ENCODE measurements around the gene RTL3. TPM values are rescaled to one million over a fixed set of nuclear protein-coding genes. Genes with fewer than 3 reads are reported as not detected.
"Not testable (repeated sequence)": the region's sequence is repeated elsewhere in the genome, so short reads cannot be mapped to it uniquely, and the experiment has no call there.

Gene RTL3, protein sequence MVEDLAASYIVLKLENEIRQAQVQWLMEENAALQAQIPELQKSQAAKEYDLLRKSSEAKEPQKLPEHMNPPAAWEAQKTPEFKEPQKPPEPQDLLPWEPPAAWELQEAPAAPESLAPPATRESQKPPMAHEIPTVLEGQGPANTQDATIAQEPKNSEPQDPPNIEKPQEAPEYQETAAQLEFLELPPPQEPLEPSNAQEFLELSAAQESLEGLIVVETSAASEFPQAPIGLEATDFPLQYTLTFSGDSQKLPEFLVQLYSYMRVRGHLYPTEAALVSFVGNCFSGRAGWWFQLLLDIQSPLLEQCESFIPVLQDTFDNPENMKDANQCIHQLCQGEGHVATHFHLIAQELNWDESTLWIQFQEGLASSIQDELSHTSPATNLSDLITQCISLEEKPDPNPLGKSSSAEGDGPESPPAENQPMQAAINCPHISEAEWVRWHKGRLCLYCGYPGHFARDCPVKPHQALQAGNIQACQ
- total RNA-seq: 0.15 TPM
- long read RNA-seq: 0 reads

GRCh38 chrX:78658845-78659744 lies at the start of gene RTL3:
Gene RTL3 (minus strand): TSS chrX:78659328. CDS start chrX:78658420, 908 bp downstream.
- intact Hi-C loops (cut with micrococcal nuclease): no loop called here
- DNase-seq: no peak
- ATAC-seq: peak; percentile 72

- DNase-seq (no peak), ATAC-seq (peak; percentile 40)
- intact Hi-C loops (cut with micrococcal nuclease): no loop called here
Measured at GRCh38 chrX:78708816-78709215, 49.7 kb upstream of the RTL3 start.

DNA sequence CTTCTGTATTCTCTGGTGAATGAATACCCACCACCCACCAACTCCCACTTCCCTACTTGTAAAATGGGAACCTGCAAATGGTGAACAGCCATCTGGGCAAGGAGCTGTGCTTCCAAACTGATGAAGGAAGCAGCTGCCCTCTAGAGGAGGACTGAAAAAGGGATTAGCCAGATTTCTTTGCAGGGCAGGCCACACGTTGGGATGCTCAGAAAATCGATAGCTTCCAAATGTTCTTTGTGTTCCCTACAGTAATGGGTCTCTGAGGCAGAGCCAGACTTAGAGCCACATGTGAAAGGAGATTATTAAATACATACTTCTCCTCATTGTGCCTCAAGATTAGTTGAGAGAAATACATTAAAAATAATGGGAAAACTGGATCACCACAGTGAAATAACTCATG lies 49.1 kb upstream of the RTL3 start:
- intact Hi-C loops (cut with micrococcal nuclease): no loop called here
- DNase-seq (no peak), ATAC-seq (peak; percentile 33)

- no peak for DNase-seq
- no peak for ATAC-seq
- intact Hi-C loops (cut with micrococcal nuclease): no loop called here
Measured at GRCh38 chrX:78706071-78706470, 46.9 kb upstream of the RTL3 start.

GRCh38 chrX:78693536-78693935 lies 34.4 kb upstream of the RTL3 start:
- intact Hi-C loops (cut with micrococcal nuclease): no loop called here
- DNase-seq: no peak
- ATAC-seq: peak; percentile 69

DNA sequence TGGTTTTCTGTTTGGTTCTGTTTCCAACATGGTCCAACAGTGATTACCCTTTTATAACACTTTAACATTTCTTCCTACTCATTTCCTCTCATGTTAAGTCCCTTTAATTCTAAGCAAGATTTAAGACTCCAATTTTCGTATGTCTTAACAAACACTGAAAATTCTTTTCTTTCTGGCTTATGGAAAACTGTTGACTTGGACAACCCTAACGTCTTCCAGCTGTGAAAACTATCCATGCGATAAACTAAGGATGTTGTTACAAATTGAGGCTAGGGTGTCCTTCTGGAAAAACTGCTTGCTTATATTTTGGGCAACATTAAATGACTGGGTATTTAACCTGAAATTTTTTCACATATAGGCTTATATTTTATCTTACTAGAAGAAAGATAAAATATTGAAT lies 33.9 kb upstream of the RTL3 start:
- intact Hi-C loops (cut with micrococcal nuclease): no loop called here
- DNase-seq: no peak
- peak; percentile 55 for ATAC-seq

DNA sequence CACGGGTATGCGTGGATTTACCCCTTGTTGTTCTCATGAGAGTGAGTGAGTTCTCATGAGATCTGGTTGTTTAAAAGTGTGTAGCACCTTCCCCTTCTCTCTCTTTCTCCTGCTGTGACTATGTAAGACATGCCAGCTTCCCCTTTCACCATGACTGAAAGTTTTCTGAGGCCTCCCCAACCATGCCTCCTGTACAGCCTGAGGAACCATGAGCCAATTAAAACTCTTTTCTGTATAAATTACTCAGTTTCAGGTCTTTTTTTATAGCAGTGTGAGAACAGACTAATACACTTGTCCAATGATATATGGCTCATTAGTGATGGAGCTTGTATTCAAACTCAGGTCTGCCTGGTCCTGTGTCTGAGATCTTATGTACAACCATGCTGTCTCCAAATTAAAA lies 28.5 kb upstream of the RTL3 start:
- DNase-seq (no peak), ATAC-seq (no peak)
- intact Hi-C loops (cut with micrococcal nuclease): no loop called here

DNA sequence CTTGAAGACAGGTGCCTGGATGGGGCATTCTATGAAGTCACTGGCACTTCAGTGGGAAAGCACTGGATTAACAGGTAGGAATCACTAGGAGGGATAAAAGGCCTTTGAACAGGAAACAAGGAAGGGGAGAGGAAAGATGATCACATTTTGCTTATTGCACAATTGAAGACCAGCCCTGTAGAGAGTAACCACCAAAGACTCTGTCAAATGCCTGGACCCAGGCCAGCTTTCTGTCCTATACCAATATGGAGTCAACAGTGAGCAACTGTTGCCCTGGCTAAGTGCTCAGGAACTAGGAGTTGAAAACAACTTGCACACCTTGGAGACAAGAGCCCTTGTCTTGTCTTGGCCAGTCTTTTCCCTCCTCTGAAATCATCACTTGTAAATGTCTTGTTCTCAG lies 14.1 kb upstream of the RTL3 start:
- DNase-seq: no peak
- ATAC-seq: no peak
- intact Hi-C loops (cut with micrococcal nuclease): no loop called here

DNA sequence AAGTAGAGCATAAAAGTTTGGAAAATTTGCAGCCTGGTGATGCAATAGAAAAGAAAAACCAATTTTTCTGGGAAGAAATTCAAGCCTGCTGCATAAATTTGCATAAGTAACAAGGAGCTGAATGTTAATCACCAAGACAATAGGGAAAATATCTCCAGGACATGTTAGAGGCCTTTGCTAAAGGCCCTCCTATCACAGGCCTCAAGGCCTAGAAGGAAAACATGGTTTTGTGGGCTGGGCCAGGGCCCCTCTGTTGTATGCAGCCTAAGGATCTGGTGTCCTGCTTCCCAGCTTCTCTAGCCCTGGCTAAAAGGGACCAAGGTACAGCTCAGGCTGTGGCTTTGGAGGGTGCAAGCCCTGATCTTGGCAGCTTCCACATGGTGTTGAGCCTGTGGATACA lies 6.2 kb upstream of the RTL3 start:
- intact Hi-C loops (cut with micrococcal nuclease): no loop called here
- ATAC-seq: no peak
- DNase-seq: no peak

- ATAC-seq: no peak
- DNase-seq: no peak
- intact Hi-C loops (cut with micrococcal nuclease): no loop called here
Measured at GRCh38 chrX:78661836-78662235, 2.7 kb upstream of the RTL3 start.

GRCh38 chrX:78659955-78660354 lies 827 bp upstream of the RTL3 start:
- ATAC-seq: no peak
- DNase-seq: no peak
- intact Hi-C loops (cut with micrococcal nuclease): no loop called here

GRCh38 chrX:78658414-78658813 lies 714 bp downstream of the RTL3 start:
- DNase-seq: no peak
- intact Hi-C loops (cut with micrococcal nuclease): no loop called here

GRCh38 chrX:78655642-78656041 lies 3.5 kb downstream of the RTL3 start:
- DNase-seq (no peak), ATAC-seq (no peak)
- intact Hi-C loops (cut with micrococcal nuclease): no loop called here

More at GRCh38 chrX:78658414-78658813, 714 bp downstream of the RTL3 start:
- no peak for ATAC-seq

DNA sequence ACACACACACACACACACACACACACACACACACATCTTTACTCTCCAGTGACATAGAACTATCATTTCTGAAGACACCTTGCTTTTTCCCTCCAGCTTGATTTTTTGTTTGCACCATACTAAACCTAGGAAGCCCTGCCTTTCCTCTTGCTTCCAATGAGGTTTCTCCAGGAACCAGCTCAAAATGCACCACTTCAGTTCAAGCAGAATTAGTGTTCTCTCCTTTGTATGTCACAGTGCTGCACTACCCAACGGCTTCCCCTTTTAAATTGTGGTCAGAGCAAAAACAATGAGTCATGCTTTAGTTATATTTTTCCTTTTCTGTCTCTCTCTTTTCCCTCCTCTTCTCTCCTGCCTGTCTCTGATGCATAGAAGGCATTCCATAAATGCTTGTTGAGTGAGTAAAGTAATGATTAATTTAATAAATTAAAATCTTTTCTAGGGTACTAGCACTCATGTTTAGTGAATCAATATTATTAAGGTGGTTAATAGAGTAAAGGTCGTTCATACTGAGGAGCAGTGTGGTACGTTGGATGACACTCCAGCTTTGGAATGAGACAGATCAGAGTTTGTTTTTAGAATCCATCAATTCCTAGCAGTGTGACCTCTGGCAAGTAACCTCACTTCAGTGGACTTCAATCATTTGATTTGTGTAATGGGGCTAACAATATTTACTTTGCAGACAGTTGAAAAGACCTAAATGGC lies 5.9 kb downstream of the RTL3 start:
- DNase-seq: no peak
- ATAC-seq: peak; percentile 39

GRCh38 chrX:78650906-78651437 lies 8.2 kb downstream of the RTL3 start:
- DNase-seq (no peak), ATAC-seq (no peak)
- intact Hi-C loops (cut with micrococcal nuclease): no loop called here

More for the DNA sequence above, 5.9 kb downstream of the RTL3 start:
- intact Hi-C loops (cut with micrococcal nuclease): no loop called here

DNA sequence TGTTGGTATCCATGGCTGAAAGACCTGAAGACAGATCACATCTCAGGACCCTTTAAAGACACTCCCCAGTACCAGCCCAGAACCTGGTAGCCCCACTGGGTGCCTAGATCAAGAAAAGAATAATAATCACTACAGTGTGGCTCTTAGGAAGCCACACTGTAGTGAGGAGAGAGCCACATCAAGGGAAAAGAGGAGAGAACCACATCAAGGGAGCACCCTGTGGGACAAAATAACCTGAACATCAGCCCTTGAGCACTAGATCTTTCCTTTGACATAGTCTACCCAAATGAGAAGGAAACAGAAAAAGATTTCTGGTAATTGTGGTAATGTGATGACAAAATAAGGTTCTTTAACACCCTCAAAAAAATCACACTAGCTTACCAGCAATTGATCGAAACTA lies 15.3 kb downstream of the RTL3 start:
- ATAC-seq (no peak), DNase-seq (no peak)
- intact Hi-C loops (cut with micrococcal nuclease): no loop called here

DNA sequence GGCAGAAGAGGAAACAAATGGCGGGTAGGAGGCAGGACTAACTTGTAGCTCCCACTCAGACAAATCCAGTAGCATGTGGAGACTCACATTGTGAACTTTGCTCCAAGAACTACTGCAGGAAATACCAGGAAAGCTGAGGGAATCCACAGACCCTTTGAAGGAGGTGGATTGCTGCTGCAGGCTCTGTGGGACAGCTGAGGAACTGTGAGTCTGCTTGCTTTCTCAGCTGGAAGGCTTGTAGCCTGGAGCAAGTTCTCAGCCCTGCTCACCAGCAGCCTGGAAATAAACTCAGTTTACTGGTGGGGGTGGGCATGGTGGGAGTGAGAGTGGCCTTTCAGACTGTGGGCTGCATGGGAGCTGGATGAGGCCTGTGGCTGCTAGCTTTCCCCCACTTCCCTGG lies 16.0 kb downstream of the RTL3 start:
- DNase-seq (no peak), ATAC-seq (no peak)
- intact Hi-C loops (cut with micrococcal nuclease): no loop called here

GRCh38 chrX:78636096-78636495 lies 23.0 kb downstream of the RTL3 start:
- DNase-seq; ATAC-seq; intact Hi-C loops (cut with micrococcal nuclease): not testable (repeated sequence)

Data from left ventricle myocardium superior (tissue), 1 donor.